HG03139 (cell line): ENCODE results near the gene TTC39C.

Source experiments
- ATAC-seq: cut with Tn5 transposase; IDR thresholded peaks from one replicate; pipeline ENCODE4 v1.9.1; 2021; ENCODE audit not compliant: unreplicated experiment

The TTC39C gene

DNA sequence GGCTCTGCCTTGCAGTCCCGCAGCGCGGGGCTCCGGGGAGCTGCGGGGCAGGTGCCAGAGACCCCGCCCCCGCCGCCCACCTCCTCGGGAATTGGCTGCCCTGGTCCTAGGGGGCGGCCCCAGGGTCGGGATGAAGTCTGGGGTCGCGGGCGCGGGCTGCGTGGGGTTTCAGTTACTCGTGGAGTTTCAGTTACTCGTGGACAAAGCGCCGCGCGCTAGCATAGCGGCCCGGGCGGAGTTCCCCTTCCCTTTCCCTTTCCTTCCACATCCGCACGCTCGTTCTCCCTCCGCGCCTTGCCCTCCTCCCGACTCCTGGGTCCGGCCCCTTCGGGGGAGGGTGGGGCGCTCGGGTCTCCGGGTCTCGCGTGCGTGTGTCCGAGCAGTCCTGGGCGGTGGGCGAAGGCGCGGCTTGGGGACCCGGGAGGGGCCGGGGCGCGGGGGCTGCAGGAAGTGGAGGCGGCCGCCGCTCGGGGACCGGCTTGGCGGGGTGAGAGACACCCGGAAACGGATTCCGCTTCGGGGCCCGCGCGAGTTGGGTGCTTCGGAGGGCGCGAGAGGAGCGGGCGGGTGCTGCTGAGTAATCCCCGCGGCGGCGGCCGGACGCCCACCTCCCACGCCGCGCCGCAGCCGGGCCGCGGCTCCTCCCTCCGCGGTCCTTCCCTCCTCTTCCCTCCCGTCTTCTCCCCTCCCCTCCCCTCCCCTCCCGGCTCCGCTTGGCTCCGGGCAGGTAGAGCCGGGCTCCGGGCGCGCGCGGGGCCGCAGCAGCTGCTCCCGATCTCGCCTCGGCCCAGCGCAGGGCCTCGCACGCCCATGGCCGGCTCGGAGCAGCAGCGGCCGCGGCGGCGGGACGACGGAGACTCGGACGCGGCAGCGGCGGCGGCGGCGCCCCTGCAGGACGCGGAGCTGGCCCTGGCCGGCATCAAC lies at the start of gene TTC39C:
Gene TTC39C (plus strand): TSS at position 693 of the 924 bp plus-strand sequence. CDS start 118 bp downstream, at position 811.
- peak; percentile 34 for ATAC-seq

DNA sequence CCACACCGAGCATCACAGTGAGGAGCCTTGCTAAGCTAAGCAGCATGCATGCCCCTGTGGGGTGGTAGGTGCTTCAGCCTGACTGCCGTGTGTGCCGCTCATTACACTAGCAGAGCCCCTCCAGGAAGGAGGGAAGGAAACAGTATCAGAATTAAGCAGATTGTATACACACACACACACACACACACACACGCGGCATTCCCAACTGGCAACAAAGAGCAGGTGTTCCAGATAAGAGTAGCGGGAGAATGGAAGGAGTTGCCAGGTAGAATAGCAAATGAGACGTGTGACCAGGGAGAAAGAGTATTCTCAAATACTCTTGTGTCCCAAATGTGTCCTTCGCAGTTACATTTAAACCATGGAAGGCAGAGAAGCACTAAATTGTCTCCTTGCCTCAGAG lies 47.6 kb upstream of the TTC39C start:
- no peak for ATAC-seq

DNA sequence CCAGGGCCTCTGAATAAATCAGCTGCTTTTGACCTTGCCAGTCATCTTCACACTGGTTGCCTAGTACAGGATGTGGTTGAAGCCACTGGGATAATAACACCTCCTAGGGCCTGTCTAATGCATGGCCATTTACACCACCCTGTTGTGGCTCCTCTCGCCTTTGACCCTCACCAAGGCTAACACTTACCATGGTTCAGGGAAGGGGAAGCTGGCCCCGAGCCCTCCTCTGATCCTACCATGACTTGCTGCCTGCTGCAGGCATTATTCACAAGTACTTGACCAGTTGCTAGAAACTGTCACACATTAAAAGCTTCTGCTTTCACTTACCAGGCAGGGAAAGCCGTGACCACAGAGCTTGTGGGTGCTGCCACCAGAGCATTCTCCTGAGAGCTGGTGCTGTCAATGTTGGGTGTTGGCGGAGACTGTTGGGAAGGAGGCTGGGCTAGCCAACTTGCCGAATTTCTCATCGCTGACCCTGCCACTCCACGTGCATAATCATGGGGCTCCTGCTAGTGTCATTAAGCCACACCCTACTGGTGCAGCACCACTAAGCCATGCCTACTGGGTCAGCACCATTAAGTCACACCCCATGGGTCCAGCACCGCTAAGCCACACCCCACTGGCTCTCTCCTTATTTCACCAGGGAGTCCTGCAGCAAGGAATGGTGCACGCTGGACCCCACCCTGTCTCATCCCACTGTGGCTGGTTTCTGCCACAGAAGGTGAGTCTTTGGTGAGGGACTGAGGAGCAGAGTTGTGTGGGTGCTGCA lies 47.0 kb upstream of the TTC39C start:
- peak; percentile 46 for ATAC-seq

DNA sequence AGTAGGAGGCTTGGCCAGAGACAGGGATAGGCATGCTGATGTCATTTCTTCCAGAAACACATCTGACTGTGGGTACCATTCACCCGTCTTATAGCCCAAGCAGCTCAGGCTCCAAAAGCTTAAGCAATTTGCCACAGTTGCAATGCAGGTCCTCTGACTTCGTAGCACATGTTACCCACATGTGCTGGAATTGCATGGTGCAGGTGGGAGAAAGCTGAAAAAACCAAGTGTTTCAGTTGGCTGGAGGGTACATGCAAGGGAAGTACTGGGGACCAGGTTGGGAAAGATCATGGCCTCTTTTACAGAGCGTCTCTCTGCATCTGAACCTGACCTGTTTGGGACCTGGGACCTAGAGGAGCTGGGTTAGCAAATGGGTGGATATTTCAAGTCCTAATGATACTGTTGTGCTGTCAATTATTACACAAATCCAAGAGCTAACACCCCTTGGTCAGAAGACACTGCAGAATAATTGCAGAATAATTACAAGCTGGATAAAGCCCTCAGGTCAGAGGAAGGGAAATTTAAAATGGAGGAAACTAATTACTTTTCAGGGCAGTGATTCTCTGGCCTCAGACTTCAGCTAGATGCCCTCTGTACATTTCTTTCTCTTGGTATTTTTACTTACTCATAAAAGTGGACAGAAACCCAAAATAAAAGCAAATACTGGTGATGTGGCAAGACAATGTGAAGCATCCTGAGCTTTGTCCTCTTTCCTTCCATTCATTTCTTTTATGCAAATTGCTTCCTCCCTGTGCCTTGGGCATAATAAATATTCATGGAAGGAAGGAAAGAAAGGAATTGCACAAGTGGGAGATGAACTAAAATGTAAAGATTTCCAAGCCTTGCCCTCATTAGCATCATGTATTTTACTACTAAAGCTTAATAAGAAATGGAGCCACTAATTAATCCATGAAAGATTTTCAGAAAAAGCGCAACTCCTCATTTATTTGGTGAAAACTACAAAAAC lies 45.6 kb upstream of the TTC39C start:
- no peak for ATAC-seq

DNA sequence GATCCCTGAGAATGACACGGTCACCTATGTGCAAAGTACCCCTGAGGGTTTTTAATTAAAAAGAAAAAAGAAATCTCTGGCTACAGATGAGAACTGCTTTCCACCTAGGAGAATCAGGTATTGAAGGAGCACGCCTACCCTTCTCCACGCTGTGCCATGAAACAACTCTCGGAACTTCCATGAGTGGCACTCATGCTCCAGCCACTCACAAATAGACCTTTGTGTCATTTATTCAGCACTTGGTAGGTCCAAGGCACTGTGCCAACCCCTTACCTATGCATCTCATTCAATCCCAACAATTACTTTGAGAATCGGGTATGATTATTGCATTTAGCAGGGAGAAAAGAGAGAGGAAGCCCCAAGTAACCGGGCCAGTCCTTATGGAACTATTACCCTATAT lies 44.9 kb upstream of the TTC39C start:
- ATAC-seq: no peak

DNA sequence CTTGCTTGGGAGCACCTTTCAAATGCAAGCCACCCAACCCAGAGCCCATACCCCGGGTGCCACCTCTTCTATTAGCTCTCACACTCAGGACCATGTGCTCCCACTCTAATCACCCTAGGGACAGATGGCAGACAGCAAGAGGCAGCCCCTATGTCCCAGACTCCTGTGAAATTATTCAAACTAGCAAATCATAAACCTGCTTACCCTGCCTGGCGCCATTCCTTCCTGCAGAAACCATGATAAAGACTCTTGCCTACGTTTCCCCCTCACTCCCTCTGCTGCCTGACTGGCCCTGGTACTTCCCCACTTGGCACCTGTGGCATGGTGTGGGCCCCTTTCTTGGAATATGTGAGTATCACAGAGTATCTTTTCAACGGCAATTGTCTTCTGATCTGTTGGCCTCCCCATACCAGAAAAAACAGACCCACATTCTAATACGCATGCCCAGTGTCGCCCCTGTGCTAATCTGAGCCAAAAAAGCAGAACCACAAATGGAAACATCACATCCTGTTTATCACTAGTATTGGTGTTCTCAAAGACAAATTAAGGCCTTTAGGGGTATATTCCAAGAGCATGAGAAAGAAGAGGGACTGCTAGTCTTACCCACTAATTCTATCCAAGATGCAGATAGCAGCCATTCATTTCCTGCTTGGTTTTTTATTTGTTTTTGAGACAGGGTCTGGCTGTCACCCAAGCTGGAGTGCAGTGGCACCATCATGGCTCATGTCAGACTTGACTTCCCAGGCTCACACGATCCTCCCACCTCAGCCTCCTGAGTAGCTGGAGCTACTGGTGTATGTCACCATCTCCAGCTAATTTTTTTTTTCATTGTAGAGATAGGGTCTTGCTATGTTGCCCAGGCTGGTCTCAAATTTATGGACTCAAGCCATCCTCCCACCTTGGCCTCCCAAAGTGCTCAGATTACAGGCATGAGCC lies 44.1 kb upstream of the TTC39C start:
- no peak for ATAC-seq

DNA sequence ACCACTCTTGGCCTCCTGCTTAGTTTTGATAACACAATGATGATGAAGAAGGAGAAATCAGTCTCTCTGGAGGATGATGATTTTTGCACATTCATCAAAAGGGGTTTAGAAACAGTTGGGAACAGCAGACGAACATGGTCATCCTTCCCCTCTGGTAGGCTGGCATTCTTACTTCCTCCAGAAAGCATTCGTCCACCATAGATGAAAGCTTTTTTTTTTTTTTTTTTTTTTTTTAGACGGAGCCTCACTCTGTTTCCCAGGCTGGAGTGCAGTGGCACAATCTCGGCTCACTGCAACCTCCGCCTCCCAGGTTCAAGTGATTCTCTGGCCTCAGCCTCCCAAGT lies 43.5 kb upstream of the TTC39C start:
- no peak for ATAC-seq

DNA sequence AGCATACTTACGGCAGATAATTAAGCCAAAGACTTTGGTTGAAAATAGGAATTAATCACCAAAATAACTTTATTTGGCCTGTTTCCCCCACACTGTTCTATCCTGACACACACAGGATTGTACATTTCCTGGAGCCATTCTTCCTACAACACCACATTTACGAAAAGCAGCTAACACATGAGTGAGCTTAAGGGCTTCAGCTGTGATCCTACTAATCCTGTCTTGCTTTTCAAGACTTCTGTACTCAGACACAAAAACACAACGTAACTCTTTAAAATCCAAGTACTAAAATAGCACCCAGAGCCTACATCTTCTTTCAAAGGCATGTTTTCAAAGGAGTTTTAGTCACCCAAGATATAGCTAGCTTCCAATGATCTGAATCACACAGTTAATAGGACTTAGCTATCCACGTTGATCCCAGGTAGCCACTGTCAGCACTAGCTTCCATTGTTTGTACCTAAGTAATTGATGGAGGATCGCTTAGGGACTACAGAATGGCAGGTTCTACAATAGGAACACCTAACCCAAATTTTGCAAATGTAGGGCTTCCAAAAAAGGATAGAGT lies 42.8 kb upstream of the TTC39C start:
- ATAC-seq: no peak

DNA sequence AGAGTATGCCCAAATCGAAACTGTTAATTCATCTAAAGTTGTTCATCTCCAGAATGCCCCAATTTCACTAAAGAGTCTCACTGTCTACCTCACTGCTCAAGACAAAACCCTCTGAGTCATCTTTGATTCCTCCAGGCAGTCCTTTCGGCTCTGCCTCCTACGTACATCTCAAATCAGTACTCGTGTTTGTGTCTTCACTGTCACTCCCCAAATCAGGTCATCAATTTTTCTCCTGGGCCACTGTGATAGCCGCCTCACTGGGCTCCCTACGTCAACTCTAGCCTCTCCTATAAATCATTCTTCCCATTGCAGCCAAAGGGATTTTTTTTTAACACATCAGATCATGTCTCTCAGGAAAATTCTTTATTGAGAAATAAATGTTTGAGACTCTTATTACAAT lies 42.1 kb upstream of the TTC39C start:
- ATAC-seq: no peak

DNA sequence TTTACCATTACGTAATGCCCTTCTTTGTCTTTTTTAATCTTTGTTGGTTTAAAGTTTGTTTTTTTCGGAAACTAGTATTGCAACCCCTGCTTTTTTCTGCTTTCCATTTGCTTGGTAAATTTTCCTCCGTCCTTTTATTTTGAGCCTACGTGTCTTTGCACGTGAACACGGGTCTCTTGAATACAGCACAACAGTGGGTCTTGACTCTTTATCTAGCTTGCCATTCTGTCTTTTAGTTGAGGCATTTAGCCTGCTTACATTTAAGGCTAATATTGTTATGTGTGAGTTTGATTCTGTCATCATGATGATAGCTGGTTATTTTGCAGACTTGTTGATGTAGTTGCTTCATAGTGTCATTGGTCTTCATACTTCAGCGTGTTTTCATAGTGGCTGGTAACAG lies 37.5 kb upstream of the TTC39C start:
- ATAC-seq: no peak

DNA sequence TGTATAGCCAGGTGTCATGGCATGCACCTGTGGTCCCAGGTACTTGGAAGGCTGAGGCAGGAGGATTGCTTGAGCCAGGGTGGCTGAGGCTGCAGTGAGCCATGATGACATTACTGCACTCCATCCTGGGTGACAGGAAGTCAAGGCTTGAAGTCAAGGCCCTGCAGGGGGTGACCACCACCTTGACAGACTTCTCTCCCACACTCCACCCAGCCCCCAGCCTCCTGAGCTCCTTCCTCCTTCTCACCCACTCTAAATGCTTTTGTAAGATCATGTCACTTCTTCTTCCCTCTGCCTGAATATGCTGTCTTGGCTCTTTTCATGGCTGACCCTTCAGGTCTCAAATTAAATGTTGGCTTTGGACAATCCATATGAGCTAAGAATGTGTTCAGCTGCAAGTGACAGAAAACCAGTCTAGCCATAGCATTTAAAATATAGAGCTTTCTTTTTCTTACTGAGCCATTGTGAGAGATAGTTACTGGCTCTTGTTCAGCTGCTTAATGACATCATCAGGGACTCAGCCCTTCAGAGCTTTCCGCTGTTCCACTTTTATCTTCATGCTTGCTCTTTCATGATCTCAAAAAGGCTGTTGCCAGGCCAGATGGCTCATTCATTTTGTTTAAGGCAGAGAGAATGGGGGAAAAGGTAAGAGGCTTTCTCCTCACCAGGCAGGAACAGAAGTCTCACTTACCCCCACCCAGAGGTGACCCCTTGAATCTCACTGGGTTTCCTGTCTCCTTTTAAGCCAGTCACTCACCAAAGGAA lies 36.7 kb upstream of the TTC39C start:
- no peak for ATAC-seq

DNA sequence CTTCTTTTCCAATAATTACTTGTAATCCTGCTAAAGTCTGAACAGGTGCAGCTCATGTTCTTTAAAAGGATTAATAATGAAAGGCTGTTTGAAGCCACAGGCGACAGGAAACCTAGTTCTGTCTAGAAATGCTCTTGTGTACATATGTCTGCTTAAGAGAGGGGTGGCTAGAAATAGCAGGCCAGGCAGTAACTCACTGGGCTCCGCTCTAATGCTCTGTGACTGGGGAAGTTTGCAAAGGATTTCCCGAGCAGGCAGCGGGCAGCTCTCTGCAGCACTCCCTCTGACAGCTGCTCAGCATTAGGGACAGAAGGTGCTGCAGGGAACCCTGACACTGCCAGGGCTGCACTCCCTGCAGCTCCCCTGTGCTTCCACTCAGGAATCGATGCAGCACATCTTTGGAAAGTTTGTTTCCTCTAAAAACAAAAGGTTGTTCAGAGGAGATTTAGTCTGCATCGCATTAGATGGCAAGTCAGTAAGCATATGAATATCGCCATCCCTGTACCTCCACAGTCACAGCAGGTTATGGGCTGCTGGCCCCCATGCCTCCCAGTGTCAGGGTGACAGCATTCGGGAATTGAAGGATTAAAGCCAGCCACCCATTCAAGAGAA lies 33.1 kb upstream of the TTC39C start:
- ATAC-seq: peak; percentile 77

DNA sequence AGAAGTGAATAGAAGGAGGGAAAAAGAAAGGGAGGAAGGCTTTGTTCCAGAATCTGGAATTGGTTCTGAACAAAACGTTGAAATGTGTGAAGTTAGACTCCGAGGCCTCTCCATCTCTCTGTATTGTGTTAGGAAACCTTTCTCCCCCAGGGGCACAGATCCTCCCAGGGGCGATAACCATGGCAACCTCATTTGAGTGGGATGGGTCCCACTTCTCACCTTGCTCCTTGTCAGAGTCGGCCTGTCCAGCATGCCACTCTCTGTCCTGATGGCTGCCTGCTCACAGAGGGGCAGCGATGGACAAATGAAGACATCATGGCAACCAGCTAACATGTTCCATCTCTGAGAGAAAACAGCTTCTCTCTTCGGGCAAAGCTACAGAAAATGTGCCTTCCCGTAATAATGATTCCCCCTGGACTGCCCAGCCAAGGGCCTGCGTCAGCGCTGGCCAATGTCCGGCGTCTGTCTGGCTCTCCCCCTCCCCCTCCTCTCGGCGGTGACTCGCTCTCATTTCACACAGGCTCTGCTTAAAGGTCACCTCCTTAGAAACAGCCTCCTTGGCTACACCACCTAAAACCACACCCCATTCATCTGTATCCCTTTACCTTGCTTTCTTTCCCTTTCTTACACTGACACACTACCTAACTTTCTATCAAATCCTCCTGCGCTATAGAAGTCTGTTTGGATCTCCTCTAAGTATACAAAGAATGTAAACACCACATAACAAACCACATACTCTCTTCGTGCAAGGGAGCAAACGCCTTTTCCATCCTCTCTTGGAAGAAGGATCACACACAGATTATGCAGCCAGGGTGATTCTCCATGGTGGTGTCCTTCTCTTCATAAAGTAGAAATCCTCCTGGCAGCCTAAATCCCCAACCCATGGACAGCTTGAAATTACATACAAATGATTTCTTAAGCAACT lies 32.1 kb upstream of the TTC39C start:
- ATAC-seq: no peak

DNA sequence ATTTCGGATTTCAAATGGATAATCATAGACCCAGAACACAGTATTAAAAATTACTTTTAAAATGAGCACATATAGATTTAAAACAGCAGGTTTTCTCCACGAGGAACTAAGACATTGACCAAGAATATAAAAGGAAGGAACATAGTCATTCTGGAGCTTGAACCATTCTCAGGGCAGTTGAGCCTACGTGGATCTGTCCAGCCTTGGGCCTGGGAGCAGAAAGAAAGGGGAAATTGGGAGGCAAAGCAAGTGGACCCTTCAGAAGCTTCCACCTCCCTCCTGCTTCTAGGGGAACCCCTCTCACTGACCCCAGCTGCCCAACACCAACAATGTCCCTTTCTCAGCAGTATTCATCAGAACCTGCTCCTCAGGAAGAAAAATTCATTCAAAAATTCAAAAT lies 31.4 kb upstream of the TTC39C start:
- no peak for ATAC-seq

DNA sequence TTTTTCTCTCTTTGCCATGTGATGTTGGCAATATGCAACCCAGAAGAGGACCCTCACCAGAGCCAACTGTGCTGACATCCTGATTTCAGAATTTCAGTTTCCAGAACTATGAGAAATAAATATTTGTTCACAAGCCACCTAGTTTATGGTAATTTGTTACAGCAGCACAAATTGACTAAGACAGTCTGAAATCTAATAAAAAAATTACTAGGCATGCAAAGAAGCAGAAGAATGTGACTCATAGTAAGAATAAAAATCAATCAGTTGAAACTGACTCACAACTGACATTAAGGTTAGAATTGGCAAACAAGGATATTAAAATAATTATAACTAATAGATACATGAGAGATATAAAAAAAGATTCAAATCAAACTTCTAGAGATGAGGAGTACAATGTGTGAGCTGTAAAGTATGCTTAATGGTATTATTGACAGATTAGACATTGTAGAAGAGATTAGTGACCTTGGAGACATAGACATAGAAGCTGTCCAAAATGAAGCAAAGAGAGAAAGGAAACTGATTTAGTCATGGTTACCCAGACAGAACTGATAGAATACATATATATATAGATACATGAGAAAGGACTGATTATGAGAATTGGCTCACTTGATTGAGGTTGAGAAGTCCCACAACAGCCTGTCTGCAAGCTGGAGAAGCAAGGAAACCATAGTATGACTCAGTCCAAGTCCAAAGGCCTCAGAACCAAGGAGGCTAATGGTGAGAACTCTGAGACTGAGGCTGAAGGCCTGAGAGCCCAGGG lies 27.8 kb upstream of the TTC39C start:
- no peak for ATAC-seq

DNA sequence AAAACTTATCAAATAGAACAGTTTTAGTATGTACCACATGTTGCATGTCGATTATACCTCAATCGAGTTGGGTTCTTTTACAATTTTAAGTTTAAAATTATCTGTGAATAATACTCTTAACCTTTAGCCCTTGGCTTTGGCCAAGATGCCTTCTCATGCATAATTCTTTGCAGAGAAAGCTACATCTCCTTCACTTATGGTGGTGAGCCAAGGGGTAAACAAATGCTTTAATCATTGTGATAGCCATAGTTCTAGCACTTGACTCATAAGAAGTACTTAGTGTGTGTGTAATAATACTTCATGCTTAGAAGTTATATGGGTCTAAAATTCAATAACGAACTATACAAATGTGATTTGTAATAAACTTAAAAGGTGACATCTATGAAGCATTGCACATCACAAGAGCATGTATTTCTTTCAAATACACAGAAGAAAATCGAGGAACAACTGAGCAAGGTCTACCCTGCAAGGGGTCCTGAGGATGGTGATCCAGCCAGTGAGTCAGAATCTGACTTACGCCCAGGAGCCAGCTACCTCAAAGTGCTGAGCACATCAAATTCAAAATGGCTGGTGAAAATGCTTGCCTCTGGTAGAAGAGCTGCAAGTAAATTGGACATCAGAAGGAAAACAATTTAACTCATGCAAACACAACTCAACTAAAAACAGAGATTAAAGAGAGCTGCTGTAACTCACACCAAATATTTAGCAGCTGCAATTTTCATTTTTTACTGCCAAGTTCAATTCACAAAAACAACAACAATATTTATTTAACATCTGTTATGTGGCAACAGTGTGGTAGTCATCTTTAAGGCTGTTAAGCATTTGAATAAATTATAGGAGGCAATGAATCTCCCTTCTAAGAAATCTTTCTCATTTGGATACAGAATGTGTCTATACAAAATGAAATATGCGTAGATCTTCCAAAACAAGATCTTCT lies 23.8 kb upstream of the TTC39C start:
- ATAC-seq: no peak
